K562 (cell line): ENCODE data around the gene RPL26. TPM values are rescaled to one million over a fixed set of nuclear protein-coding genes. Genes with fewer than 3 reads are reported as not detected.

Experiments used
- ATAC-seq: fragments of 200-7000 bp; cut with Tn5 transposase; 3 replicates; pipeline ENCODE4 v1.9.1; 2020; ENCODE audit warnings: moderate library complexity
- BruUV-seq: library from RNA; stranded (reverse); fragments of 400-500 nt; replicated peaks from 2 replicates; lab custom pipeline; 2021; lab: Mats Ljungman, UMichigan
- CTCF ChIA-PET: fragments of 300-600 bp; formaldehyde crosslinking; extraction: SDS; loops from one replicate; lab custom pipeline; 2021; ENCODE audit warnings: low intra/inter-chr PET ratio; lab: Yijun Ruan, JAX
- POLR2A ChIA-PET: fragments of 300-600, 350-650 bp; sonication (Branson Sonifier 250); formaldehyde crosslinking; extraction: SDS; loops from one replicate; lab custom pipeline; 2021; ENCODE audit warnings: antibody characterized with exemption, inconsistent platforms; lab: Yijun Ruan, JAX
- DNase-seq, 4 experiments: peaks; one replicate each; pipeline versions ENCODE4 v3.0.0 to v3.0.0-alpha.2; 2011 to 2018; ENCODE audit warnings: low spot score in 3 of 4, mixed read lengths in 3 of 4; ENCODE audit errors: extremely low read depth in 1 of 4
- FAIRE-seq: peaks from 2 replicates; lab custom pipeline; 2011; peaks lifted over from hg19 to GRCh38; lab: Jason Lieb, UNC
- H2AFZ ChIP-seq: 2 replicates; pipeline ENCODE4 v1.6.0; 2011; ENCODE audit warnings: low read depth, low read length, control low read depth, inconsistent platforms
- H3K27ac ChIP-seq: fragments of 200-600 bp; 3 replicates; pipeline ENCODE4 v1.8.0; 2011; ENCODE audit warnings: low read depth, mild to moderate bottlenecking, control low read depth, inconsistent platforms, low read length, moderate library complexity, mixed read lengths; ENCODE audit errors: extremely low read depth
- H3K27me3 ChIP-seq, 2 experiments: fragments of 300-600 bp in 1 of 2; 2 replicates in 1 of 2; 3 replicates in 1 of 2; pipeline versions ENCODE4 v1.6.0 to v1.8.0; 2011; ENCODE audit warnings: inconsistent platforms in 2 of 2, low read length in 2 of 2, mild to moderate bottlenecking in 1 of 2, mixed read lengths in 1 of 2, moderate library complexity in 1 of 2; ENCODE audit not compliant: control insufficient read depth in 2 of 2, insufficient read depth in 2 of 2
- H3K36me3 ChIP-seq: fragments of 300-600 bp; 3 replicates; pipeline ENCODE4 v1.8.0; 2011; ENCODE audit warnings: mild to moderate bottlenecking, low read length, inconsistent platforms; ENCODE audit not compliant: control insufficient read depth, insufficient read depth
- H3K4me1 ChIP-seq, 2 experiments: fragments of 200-600 bp in 1 of 2; replicated peaks in 1 of 2; 2 replicates in 1 of 2; 3 replicates in 1 of 2; pipeline versions ENCODE4 v1.5.1 to v1.8.0; 2011; ENCODE audit warnings: inconsistent platforms in 2 of 2, low read length in 2 of 2, mild to moderate bottlenecking in 1 of 2, mixed read lengths in 1 of 2, moderate library complexity in 1 of 2; ENCODE audit not compliant: control insufficient read depth in 2 of 2, insufficient read depth in 2 of 2
- H3K4me2 ChIP-seq: 2 replicates; pipeline ENCODE4 v1.6.1; 2011; ENCODE audit warnings: low read length, control low read depth, inconsistent platforms, mixed read lengths; ENCODE audit not compliant: insufficient read depth
- H3K4me3 ChIP-seq: fragments of 200-600 bp; sonication (generic), shearing (Covaris generic); 2 replicates; pipeline ENCODE4 v1.5.1; 2016; ENCODE audit warnings: control low read depth, inconsistent platforms
- H3K79me2 ChIP-seq: fragments of 200-600 bp; 3 replicates; pipeline ENCODE4 v1.8.0; 2011; ENCODE audit warnings: low read length, inconsistent platforms; ENCODE audit not compliant: control insufficient read depth, insufficient read depth
- H3K9ac ChIP-seq, 2 experiments: 2 replicates each; pipeline versions ENCODE4 v1.6.0 to v1.6.1; 2011; ENCODE audit warnings: low read depth in 2 of 2, low read length in 2 of 2, control low read depth in 1 of 2, inconsistent platforms in 1 of 2, mild to moderate bottlenecking in 1 of 2, mixed read lengths in 1 of 2; ENCODE audit not compliant: insufficient read depth in 1 of 2
- H3K9me1 ChIP-seq: one replicate; pipeline ENCODE4 v1.6.0; 2011; ENCODE audit warnings: inconsistent platforms, mild to moderate bottlenecking, low read length, moderate library complexity; ENCODE audit not compliant: control insufficient read depth, insufficient read depth
- H3K9me3 ChIP-seq: replicated peaks from 2 replicates; pipeline ENCODE4 v1.5.1; 2011; ENCODE audit warnings: low read depth, low read length, inconsistent platforms; ENCODE audit not compliant: control insufficient read depth, insufficient read depth
- H4K20me1 ChIP-seq: replicated peaks from 2 replicates; pipeline ENCODE4 v1.6.1; 2011; ENCODE audit warnings: low read length, inconsistent platforms, mixed read lengths; ENCODE audit not compliant: control insufficient read depth, insufficient read depth
- DMBX1 ChIP-seq: fragments of 250-450 bp; sonication (Bioruptor Pico); IDR thresholded peaks from 2 replicates; pipeline ENCODE4 v1.8.0; 2022; ENCODE audit warnings: inconsistent platforms, mild to moderate bottlenecking, moderate library complexity, borderline replicate concordance
- FOXJ3 ChIP-seq: sonication (generic); formaldehyde crosslinking; IDR thresholded peaks from 2 replicates; pipeline ENCODE4 v1.4.0; 2020; ENCODE audit warnings: mild to moderate bottlenecking, missing genetic modification reagents
- GABPB1 ChIP-seq: sonication (generic); formaldehyde crosslinking; IDR thresholded peaks from 2 replicates; pipeline ENCODE4 v1.8.0; 2022; ENCODE audit warnings: mild to moderate bottlenecking, missing genetic modification reagents
- GABPB2 ChIP-seq: fragments of 250-450 bp; sonication (Bioruptor Pico); conservative IDR thresholded peaks from 2 replicates; pipeline ENCODE4 v1.5.1; 2021; ENCODE audit warnings: mild to moderate bottlenecking
- GATAD2B ChIP-seq: fragments of 450-650 bp; IDR thresholded peaks from 2 replicates; pipeline ENCODE4 v1.6.1; 2017; ENCODE audit warnings: mild to moderate bottlenecking, borderline replicate concordance
- RBM34 ChIP-seq: fragments of 200-400 bp; formaldehyde crosslinking; IDR thresholded peaks from 2 replicates; pipeline ENCODE4 v1.6.1; 2018; ENCODE audit warnings: low read length, borderline replicate concordance; ENCODE audit not compliant: insufficient read depth
- SMARCC2 ChIP-seq: fragments of 450-650 bp; IDR thresholded peaks from 2 replicates; pipeline ENCODE4 v1.6.1; 2017; ENCODE audit warnings: antibody characterized with exemption, moderate library complexity, mild to moderate bottlenecking, low read depth
- ZBTB2 ChIP-seq: fragments of 450-650 bp; IDR thresholded peaks from 2 replicates; pipeline ENCODE4 v1.6.1; 2016; ENCODE audit warnings: antibody characterized with exemption
- ZHX1 ChIP-seq: fragments of 150-350 bp; conservative IDR thresholded peaks from 2 replicates; pipeline ENCODE4 v1.6.1; 2014; ENCODE audit warnings: low read length
- ZNF217 ChIP-seq: sonication (generic); formaldehyde crosslinking; IDR thresholded peaks from 2 replicates; pipeline ENCODE4 v1.8.0; 2022; ENCODE audit warnings: mild to moderate bottlenecking, missing genetic modification reagents
- ZNF707 ChIP-seq: fragments of 250-450 bp; sonication (Bioruptor Pico); conservative IDR thresholded peaks from 2 replicates; pipeline ENCODE4 v1.8.0; 2022; ENCODE audit warnings: inconsistent platforms, mild to moderate bottlenecking, moderate library complexity
- WGBS: fragments of 100-300 bp; shearing (Covaris generic); methylation state at CpG from one replicate; pipeline ENCODE4 v1.1.6; 2016; ENCODE audit warnings: low coverage, mixed read lengths; ENCODE audit not compliant: insufficient coverage; ENCODE audit errors: missing lambda C conversion rate; 5-methylcytosine and 5-hydroxymethylcytosine counted together
- in situ Hi-C: fragments of 300-500 bp; cut with MboI; formaldehyde crosslinking; loops from 4 replicates; pipeline ENCODE4 v1.15.0; 2018; ENCODE audit warnings: inconsistent platforms, mixed read lengths
- intact Hi-C: fragments of 100-400 bp; cut with micrococcal nuclease; formaldehyde crosslinking; loops from 2 replicates; pipeline ENCODE4 v1.14.2; 2022
- polyA plus RNA-seq, 8 experiments: library from polyadenylated mRNA; depleted of rRNA in 4 of 8; stranded (reverse) in 5 of 8; unstranded in 3 of 8; fragments of >200 nt; fragmentation: Nextera tagmentation in 2 of 8; fragmentation: Illumina TruSeq in 1 of 8; extraction: Ambion mirVana in 2 of 8; extraction: Trizol in 1 of 8; gene quantifications; 2 replicates each; pipeline versions ENCODE4 v1.2.1 to v1.2.3, GENCODE V29; 2011 to 2014; ENCODE audit warnings: inconsistent platforms in 1 of 8, missing spikeins in 1 of 8
- total RNA-seq, 7 experiments: library from RNA; depleted of rRNA in 6 of 7; stranded (reverse); fragments of >200 nt in 6 of 7; fragmentation: Illumina TruSeq in 2 of 7; extraction: Trizol in 2 of 7; gene quantifications; 2 replicates each; pipeline versions ENCODE4 v1.2.1 to v1.2.3, GENCODE V29; 2011 to 2021; ENCODE audit warnings: low replicate concordance in 1 of 7
- TF ChIP-seq, protein P1 (sequence below), 2 experiments: fragments of 450-650 bp; conservative IDR thresholded peaks; 2 replicates each; pipeline ENCODE4 v1.6.1; 2017; ENCODE audit warnings: mild to moderate bottlenecking in 2 of 2, moderate library complexity in 2 of 2

RPL26 gene
- total and polyA plus RNA-seq, 9 of the 15 experiments (the other 6 are each of a cell fraction or from before 2014, with no cell fraction given): 1,474 to 4,074 (median 2,904) TPM

DNA sequence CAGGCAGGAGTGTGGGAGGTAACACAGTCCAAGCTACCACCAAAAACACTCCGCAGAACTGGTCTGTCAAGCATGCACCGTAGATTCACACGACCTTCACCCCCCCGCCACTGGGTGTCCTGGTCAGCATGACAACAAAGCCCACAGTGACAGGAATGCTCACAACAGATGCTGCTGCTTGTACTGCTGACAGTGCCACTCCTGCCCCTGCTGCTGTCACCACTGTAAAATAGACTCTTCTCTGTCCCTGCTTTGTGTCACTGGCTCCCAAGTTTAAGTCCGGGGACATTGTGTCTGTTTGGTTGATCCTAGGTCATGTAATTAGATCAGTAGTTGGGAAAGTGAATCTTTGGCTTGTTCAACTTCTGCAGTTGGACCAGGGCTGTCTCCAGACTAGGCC is 50.3 kb downstream of the RPL26 start:
- WGBS: 9% methylated on average over 5 of the region's 5 CpGs
- in situ Hi-C loops: no loop called here
- Histone ChIP-seq H4K20me1 (no peaks in the 10 kb centered on the region), H3K27ac (no peak overlapping the region), H2AFZ (no peak overlapping the region), H3K9ac (no peak overlapping the region), H3K4me2 (no peak overlapping the region), H3K9me3 (no peaks in the 10 kb centered on the region), H3K9me1 (no peaks in the 10 kb centered on the region), H3K27me3 (no peaks in the 10 kb centered on the region), H3K4me1 (peaks cover 1 to 4% of the 10 kb centered on the region in 2 experiments; a peak in 2 of 5 replicates), H3K36me3 (no peaks in the 10 kb centered on the region), H3K79me2 (no peaks in the 10 kb centered on the region), H3K4me3 (no peak overlapping the region)
- FAIRE-seq: no peak
- ATAC-seq: peak; percentile 64
- no TSS peak for BruUV-seq
- intact Hi-C loops: no loop called here
- DNase-seq: peak in 1 of 4 experiments; percentile 25
- ChIA-PET CTCF (no interaction called here), POLR2A (no interaction called here)
- no peak for TF ChIP-seq ZNF217
- TF ChIP-seq RBM34: no peak
- TF ChIP-seq GABPB2 (CRISPR knock-in tag): no peak
- no peak for TF ChIP-seq DMBX1 (CRISPR knock-in tag)
- TF ChIP-seq SMARCC2: no peak
- no peak for TF ChIP-seq ZBTB2
- TF ChIP-seq ZHX1: no peak
- TF ChIP-seq GABPB1 (CRISPR knock-in tag): no peak
- TF ChIP-seq, protein P1, sequence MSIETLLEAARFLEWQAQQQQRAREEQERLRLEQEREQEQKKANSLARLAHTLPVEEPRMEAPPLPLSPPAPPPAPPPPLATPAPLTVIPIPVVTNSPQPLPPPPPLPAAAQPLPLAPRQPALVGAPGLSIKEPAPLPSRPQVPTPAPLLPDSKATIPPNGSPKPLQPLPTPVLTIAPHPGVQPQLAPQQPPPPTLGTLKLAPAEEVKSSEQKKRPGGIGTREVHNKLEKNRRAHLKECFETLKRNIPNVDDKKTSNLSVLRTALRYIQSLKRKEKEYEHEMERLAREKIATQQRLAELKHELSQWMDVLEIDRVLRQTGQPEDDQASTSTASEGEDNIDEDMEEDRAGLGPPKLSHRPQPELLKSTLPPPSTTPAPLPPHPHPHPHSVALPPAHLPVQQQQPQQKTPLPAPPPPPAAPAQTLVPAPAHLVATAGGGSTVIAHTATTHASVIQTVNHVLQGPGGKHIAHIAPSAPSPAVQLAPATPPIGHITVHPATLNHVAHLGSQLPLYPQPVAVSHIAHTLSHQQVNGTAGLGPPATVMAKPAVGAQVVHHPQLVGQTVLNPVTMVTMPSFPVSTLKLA (conservative IDR thresholded peaks at IDR 0.05): no peak
- TF ChIP-seq ZNF707 (CRISPR knock-in tag): no peak
- no peak for TF ChIP-seq GATAD2B
- no peak for TF ChIP-seq FOXJ3
